ENCODE data around the gene EYA2.

EYA2 gene

GRCh38 chr20:46991880-46992639 is 97.4 kb downstream of the EYA2 start:
- DNase-seq (ENCODE audit: low read depth): no peak
- no peak overlapping the region for H3K4me3 ChIP-seq (ENCODE audit: low read depth, low read length)
- TF ChIP-seq CTCF (IDR thresholded peaks at IDR 0.05; ENCODE audit: control insufficient read depth, extremely low read depth, insufficient read depth): no peak

GRCh38 chr20:46992640-46993035 is 98.0 kb downstream of the EYA2 start:
- no peak for DNase-seq (ENCODE audit: low read depth)
- no peak for TF ChIP-seq CTCF (IDR thresholded peaks at IDR 0.05; ENCODE audit: control insufficient read depth, extremely low read depth, insufficient read depth)
- no peak overlapping the region for H3K4me3 ChIP-seq (ENCODE audit: low read depth, low read length)

- TF ChIP-seq CTCF (IDR thresholded peaks at IDR 0.05; ENCODE audit: control insufficient read depth, extremely low read depth, insufficient read depth): no peak
- no peak overlapping the region for H3K4me3 ChIP-seq (ENCODE audit: low read depth, low read length)
- DNase-seq (ENCODE audit: low read depth): no peak
These were observed 98.9 kb downstream of the EYA2 start for GRCh38 chr20:46993465-46994095.

- no peak for TF ChIP-seq CTCF (IDR thresholded peaks at IDR 0.05; ENCODE audit: control insufficient read depth, extremely low read depth, insufficient read depth)
- no peak for DNase-seq (ENCODE audit: low read depth)
- H3K4me3 ChIP-seq (ENCODE audit: low read depth, low read length): no peak overlapping the region
These were observed 99.7 kb downstream of the EYA2 start for GRCh38 chr20:46994341-46994740.

- H3K4me3 ChIP-seq (ENCODE audit: low read depth, low read length): no peak overlapping the region
- DNase-seq (ENCODE audit: low read depth): no peak
- TF ChIP-seq CTCF (IDR thresholded peaks at IDR 0.05; ENCODE audit: control insufficient read depth, extremely low read depth, insufficient read depth): no peak
These were observed 101.0 kb downstream of the EYA2 start for GRCh38 chr20:46995561-46996142.

- TF ChIP-seq CTCF (IDR thresholded peaks at IDR 0.05; ENCODE audit: control insufficient read depth, extremely low read depth, insufficient read depth): no peak
- DNase-seq (ENCODE audit: low read depth): no peak
- H3K4me3 ChIP-seq (ENCODE audit: low read depth, low read length): no peak overlapping the region
These were observed 102.5 kb downstream of the EYA2 start for GRCh38 chr20:46997187-46997586.

Data from LNCaP clone FGC (cell line).